ENCODE data around the gene ARHGAP40.

DNA sequence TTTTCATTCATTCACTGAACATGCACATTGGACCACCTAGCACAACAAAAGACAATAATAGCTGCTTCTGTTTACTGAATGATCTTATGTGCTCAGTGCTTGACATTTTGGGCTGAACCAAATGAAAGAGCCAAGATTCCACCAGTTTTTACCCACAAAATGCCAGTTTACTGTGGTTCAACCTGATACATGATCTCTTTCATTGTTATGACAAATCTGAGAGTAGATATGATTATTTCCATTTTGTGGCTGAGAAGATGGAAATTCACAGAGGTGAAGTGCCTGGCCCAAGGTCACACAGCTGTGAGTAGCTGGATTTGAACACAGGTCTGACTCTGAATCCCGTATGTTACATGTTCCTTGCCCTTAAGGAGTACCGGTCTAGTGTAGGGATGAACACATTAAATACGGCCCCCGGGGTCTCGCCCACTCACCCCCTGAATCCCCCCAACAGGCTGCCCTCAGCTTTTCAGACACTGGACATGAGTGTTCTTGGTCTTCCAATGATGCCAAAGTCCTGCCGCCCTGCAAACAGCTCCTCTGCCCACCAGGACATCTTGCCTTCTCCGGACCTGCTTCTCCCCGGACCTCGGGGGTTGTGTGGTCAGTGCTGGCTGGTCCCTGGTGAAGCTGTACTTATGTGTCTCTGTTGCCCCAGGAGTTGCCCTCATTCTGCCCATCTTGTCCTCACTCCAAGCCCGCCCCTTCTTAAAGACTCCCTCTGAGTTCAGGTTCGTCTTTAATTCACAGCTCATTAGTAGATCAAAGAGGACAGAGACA lies 64.1 kb downstream of the ARHGAP40 start:
- TF ChIP-seq POLR2A (IDR thresholded peaks at IDR 0.05) (no peak), CTCF (IDR thresholded peaks at IDR 0.05) (no peak)
